ENCODE results near the gene SIRT3.

- no peak for TF ChIP-seq CTCF (IDR thresholded peaks at IDR 0.05)
- no peak for TF ChIP-seq POLR2A (IDR thresholded peaks at IDR 0.05)
Observed at GRCh38 chr11:205221-206001, 30.7 kb downstream of the SIRT3 start.
